GM23338 (cell line): ENCODE measurements around the gene TOP2A. TPM values are rescaled to one million over a fixed set of nuclear protein-coding genes. Genes with fewer than 3 reads are reported as not detected.

Experiments used
- ATAC-seq: fragments of 200-7000 bp; cut with Tn5 transposase; 3 replicates; pipeline ENCODE4 v1.9.1; 2020
- DNase-seq: peaks from one replicate; pipeline ENCODE4 v3.0.0-alpha.2; 2015; ENCODE audit warnings: low spot score
- H2AFZ ChIP-seq: fragments of 200-600 bp; sonication (generic); 2 replicates; pipeline ENCODE4 v1.8.0; 2016; ENCODE audit warnings: antibody characterized with exemption, mild to moderate bottlenecking, moderate library complexity
- H3F3A ChIP-seq: fragments of 200-600 bp; sonication (generic); replicated peaks from 2 replicates; pipeline ENCODE4 v1.8.0; 2017; ENCODE audit warnings: antibody characterized with exemption, mixed run types, low read depth
- H3K27ac ChIP-seq: fragments of 200-600 bp; sonication (generic); 2 replicates; pipeline ENCODE4 v1.6.1; 2016; ENCODE audit warnings: low read depth
- H3K27me3 ChIP-seq: fragments of 200-600 bp; sonication (generic); 2 replicates; pipeline ENCODE4 v1.8.0; 2016; ENCODE audit warnings: mild to moderate bottlenecking, mixed run types, moderate library complexity; ENCODE audit not compliant: insufficient read depth
- H3K36me3 ChIP-seq: fragments of 200-600 bp; sonication (generic); 2 replicates; pipeline ENCODE4 v1.8.0; 2016; ENCODE audit warnings: mild to moderate bottlenecking; ENCODE audit not compliant: insufficient read depth
- H3K4me1 ChIP-seq: fragments of 200-600 bp; sonication (generic); 2 replicates; pipeline ENCODE4 v1.8.0; 2016; ENCODE audit warnings: mild to moderate bottlenecking, moderate library complexity; ENCODE audit not compliant: insufficient read depth
- H3K4me2 ChIP-seq: fragments of 200-600 bp; sonication (generic); 2 replicates; pipeline ENCODE4 v1.7.1; 2017; ENCODE audit warnings: mixed run types
- H3K4me3 ChIP-seq: fragments of 200-600 bp; sonication (generic); 2 replicates; pipeline ENCODE4 v1.6.1; 2016; ENCODE audit warnings: mixed run types
- H3K79me2 ChIP-seq: fragments of 200-600 bp; sonication (generic); replicated peaks from 2 replicates; pipeline ENCODE4 v1.8.0; 2017; ENCODE audit warnings: mild to moderate bottlenecking; ENCODE audit not compliant: insufficient read depth
- H3K9me2 ChIP-seq: fragments of 200-600 bp; sonication (generic); 2 replicates; pipeline ENCODE4 v1.8.0; 2017; ENCODE audit not compliant: insufficient read depth
- H4K20me1 ChIP-seq: fragments of 200-600 bp; sonication (generic); replicated peaks from 2 replicates; pipeline ENCODE4 v1.8.0; 2017; ENCODE audit warnings: mild to moderate bottlenecking; ENCODE audit not compliant: insufficient read depth
- H3K27ac Mint-ChIP-seq: 2 replicates; pipeline ENCODE4 v1.8.0; 2020; ENCODE audit warnings: inconsistent platforms, mild to moderate bottlenecking, moderate library complexity, mixed read lengths
- H3K27me3 Mint-ChIP-seq: 3 replicates; pipeline ENCODE4 v1.8.0; 2022; ENCODE audit warnings: low read depth, mild to moderate bottlenecking, moderate library complexity, mixed read lengths, inconsistent platforms; ENCODE audit not compliant: insufficient read depth, poor library complexity
- H3K36me3 Mint-ChIP-seq: 3 replicates; pipeline ENCODE4 v1.8.0; 2021; ENCODE audit warnings: low read depth, mild to moderate bottlenecking, inconsistent platforms, moderate library complexity, mixed read lengths
- H3K4me1 Mint-ChIP-seq: 3 replicates; pipeline ENCODE4 v1.8.0; 2020; ENCODE audit warnings: mild to moderate bottlenecking, inconsistent platforms, mixed read lengths
- H3K4me3 Mint-ChIP-seq: 3 replicates; pipeline ENCODE4 v1.8.0; 2021; ENCODE audit warnings: moderate library complexity, mild to moderate bottlenecking, inconsistent platforms, mixed read lengths
- H3K9me3 Mint-ChIP-seq: 3 replicates; pipeline ENCODE4 v1.8.0; 2020; ENCODE audit warnings: moderate library complexity, mild to moderate bottlenecking, inconsistent platforms, mixed read lengths
- CTCF ChIP-seq, 2 experiments: fragments of 200-600 bp in 1 of 2; sonication (generic) in 1 of 2; conservative IDR thresholded peaks; 2 replicates each; pipeline versions ENCODE4 v1.5.1 to v1.6.1; 2016 to 2017; ENCODE audit warnings: antibody characterized with exemption in 2 of 2, low read depth in 2 of 2, mild to moderate bottlenecking in 2 of 2, moderate library complexity in 1 of 2
- EZH2phosphoT487 ChIP-seq: fragments of 200-600 bp; sonication (generic); IDR thresholded peaks from one replicate; pipeline ENCODE4 v1.8.1; 2018; ENCODE audit warnings: antibody characterized with exemption; ENCODE audit not compliant: unreplicated experiment
- NANOG ChIP-seq: IDR thresholded peaks from 2 replicates; pipeline ENCODE4 v1.6.1; 2016; ENCODE audit warnings: antibody characterized with exemption, borderline replicate concordance
- polyA plus RNA-seq: library from polyadenylated mRNA; unstranded; fragments of >200 nt; fragmentation: Nextera tagmentation; extraction: Ambion mirVana; gene quantifications from 2 replicates; pipeline ENCODE4 v1.2.1, GENCODE V29; 2016
- total RNA-seq: library from RNA; depleted of rRNA; stranded (reverse); fragments of >200 nt; shearing (Covaris generic); gene quantifications from 2 replicates; pipeline ENCODE4 v1.2.3, GENCODE V29; 2014
- TF ChIP-seq, protein P1 (sequence below): fragments of 250-450 bp; sonication (Bioruptor Pico); IDR thresholded peaks from 2 replicates; pipeline ENCODE4 v1.5.0; 2020; ENCODE audit warnings: mild to moderate bottlenecking, moderate library complexity

TOP2A gene
- total and polyA plus RNA-seq, 2 experiments from 2014 or later: 263 to 442 TPM

DNA sequence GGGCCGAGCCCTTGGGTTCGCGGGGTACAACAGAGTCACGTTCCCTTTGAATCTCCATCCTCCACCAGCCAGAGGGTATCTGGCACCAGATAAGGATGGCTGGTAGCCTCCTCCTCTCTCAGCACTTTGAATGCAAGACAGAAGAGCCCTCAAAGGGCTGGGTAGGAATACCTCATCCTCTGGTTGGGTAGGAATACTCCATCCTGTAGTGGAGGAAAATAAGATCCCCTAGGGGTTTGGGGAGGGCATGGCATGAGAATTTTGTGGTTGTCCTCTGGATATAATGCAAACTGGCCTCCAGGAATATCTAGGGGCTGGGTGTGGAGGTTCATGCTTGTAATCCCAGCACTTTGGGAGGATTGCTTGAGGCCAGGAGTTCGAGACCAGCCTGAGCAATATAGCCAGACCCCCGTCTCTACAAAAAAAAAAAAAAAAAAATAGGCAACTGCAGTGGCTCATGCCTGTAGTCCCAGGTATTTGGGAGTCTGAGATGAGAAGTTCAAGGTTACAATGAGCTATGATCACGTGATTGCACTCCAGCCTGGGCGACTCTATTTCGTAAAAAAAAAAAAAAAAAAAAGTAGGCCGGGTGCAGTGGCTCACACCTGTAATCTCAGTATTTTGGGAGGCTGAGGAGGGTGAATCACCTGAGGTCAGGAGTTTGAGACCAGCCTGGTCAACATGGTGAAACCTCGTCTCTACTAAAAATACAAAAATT, 28.2 kb upstream of the TOP2A start:
- peak overlapping the region; percentile 83; the same call in 1 of the 2 replicates for H3K4me3 ChIP-seq
- DNase-seq: peak; percentile 51
- TF ChIP-seq EZH2phosphoT487 (no peak), CTCF (conservative IDR thresholded peaks at IDR 0.05; ENCODE audit: low read depth in 2 of 2) (peak in 1 of 2 experiments; percentile 15; a peak in 1 of 4 replicates), NANOG (no peak)
- TF ChIP-seq, protein P1, sequence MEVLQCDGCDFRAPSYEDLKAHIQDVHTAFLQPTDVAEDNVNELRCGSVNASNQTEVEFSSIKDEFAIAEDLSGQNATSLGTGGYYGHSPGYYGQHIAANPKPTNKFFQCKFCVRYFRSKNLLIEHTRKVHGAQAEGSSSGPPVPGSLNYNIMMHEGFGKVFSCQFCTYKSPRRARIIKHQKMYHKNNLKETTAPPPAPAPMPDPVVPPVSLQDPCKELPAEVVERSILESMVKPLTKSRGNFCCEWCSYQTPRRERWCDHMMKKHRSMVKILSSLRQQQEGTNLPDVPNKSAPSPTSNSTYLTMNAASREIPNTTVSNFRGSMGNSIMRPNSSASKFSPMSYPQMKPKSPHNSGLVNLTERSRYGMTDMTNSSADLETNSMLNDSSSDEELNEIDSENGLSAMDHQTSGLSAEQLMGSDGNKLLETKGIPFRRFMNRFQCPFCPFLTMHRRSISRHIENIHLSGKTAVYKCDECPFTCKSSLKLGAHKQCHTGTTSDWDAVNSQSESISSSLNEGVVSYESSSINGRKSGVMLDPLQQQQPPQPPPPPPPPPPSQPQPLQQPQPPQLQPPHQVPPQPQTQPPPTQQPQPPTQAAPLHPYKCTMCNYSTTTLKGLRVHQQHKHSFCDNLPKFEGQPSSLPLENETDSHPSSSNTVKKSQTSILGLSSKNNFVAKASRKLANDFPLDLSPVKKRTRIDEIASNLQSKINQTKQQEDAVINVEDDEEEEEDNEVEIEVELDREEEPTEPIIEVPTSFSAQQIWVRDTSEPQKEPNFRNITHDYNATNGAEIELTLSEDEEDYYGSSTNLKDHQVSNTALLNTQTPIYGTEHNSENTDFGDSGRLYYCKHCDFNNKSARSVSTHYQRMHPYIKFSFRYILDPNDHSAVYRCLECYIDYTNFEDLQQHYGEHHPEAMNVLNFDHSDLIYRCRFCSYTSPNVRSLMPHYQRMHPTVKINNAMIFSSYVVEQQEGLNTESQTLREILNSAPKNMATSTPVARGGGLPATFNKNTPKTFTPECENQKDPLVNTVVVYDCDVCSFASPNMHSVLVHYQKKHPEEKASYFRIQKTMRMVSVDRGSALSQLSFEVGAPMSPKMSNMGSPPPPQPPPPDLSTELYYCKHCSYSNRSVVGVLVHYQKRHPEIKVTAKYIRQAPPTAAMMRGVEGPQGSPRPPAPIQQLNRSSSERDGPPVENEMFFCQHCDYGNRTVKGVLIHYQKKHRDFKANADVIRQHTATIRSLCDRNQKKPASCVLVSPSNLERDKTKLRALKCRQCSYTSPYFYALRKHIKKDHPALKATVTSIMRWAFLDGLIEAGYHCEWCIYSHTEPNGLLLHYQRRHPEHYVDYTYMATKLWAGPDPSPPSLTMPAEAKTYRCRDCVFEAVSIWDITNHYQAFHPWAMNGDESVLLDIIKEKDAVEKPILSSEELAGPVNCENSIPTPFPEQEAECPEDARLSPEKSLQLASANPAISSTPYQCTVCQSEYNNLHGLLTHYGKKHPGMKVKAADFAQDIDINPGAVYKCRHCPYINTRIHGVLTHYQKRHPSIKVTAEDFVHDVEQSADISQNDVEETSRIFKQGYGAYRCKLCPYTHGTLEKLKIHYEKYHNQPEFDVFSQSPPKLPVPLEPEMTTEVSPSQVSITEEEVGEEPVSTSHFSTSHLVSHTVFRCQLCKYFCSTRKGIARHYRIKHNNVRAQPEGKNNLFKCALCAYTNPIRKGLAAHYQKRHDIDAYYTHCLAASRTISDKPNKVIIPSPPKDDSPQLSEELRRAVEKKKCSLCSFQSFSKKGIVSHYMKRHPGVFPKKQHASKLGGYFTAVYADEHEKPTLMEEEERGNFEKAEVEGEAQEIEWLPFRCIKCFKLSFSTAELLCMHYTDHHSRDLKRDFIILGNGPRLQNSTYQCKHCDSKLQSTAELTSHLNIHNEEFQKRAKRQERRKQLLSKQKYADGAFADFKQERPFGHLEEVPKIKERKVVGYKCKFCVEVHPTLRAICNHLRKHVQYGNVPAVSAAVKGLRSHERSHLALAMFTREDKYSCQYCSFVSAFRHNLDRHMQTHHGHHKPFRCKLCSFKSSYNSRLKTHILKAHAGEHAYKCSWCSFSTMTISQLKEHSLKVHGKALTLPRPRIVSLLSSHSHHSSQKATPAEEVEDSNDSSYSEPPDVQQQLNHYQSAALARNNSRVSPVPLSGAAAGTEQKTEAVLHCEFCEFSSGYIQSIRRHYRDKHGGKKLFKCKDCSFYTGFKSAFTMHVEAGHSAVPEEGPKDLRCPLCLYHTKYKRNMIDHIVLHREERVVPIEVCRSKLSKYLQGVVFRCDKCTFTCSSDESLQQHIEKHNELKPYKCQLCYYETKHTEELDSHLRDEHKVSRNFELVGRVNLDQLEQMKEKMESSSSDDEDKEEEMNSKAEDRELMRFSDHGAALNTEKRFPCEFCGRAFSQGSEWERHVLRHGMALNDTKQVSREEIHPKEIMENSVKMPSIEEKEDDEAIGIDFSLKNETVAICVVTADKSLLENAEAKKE (CRISPR knock-in tag): no peak
- peaks cover 5% of the 10 kb centered on the region; the same call in 1 of the 2 replicates for H3F3A ChIP-seq
- no peak; the same call in 2 of the 3 replicates for ATAC-seq
- H3K4me1 ChIP-seq: peaks cover 43% of the 10 kb centered on the region
- H3K27me3 ChIP-seq: peaks cover 16% of the 10 kb centered on the region; the same call in 1 of the 2 replicates
- no peaks in the 10 kb centered on the region for H3K36me3 ChIP-seq
- Mint-ChIP-seq H3K27ac (no peak overlapping the region), H3K9me3 (no peaks in the 10 kb centered on the region), H3K4me3 (peak overlapping the region; percentile 68), H3K4me1 (peaks cover 47% of the 10 kb centered on the region), H3K36me3 (no peaks in the 10 kb centered on the region; the same call in 1 of the 3 replicates), H3K27me3 (peaks cover 6% of the 10 kb centered on the region)
- H2AFZ ChIP-seq: no peak overlapping the region
- H3K4me2 ChIP-seq: peak overlapping the region; percentile 93
- peaks cover 57% of the 10 kb centered on the region for H3K79me2 ChIP-seq
- H3K27ac ChIP-seq: no peak overlapping the region
- H3K9me2 ChIP-seq: no peaks in the 10 kb centered on the region
- no peaks in the 10 kb centered on the region for H4K20me1 ChIP-seq
